Nephron progenitor cell (in vitro differentiated cells): Measurements from ENCODE around the gene SLC26A1.

Experiments used
- DNase-seq: peaks from one replicate; pipeline ENCODE4 v3.0.0; 2021
- H3K27ac Mint-ChIP-seq: 2 replicates; pipeline ENCODE4 v1.8.0; 2021; ENCODE audit warnings: mild to moderate bottlenecking, moderate library complexity, mixed read lengths
- H3K27me3 Mint-ChIP-seq: 2 replicates; pipeline ENCODE4 v1.8.0; 2021; ENCODE audit warnings: mild to moderate bottlenecking, low read depth, mixed read lengths; ENCODE audit not compliant: poor library complexity
- H3K36me3 Mint-ChIP-seq: 2 replicates; pipeline ENCODE4 v1.8.0; 2021; ENCODE audit warnings: low read depth, mixed read lengths
- H3K4me1 Mint-ChIP-seq: 2 replicates; pipeline ENCODE4 v1.8.0; 2021; ENCODE audit warnings: mixed read lengths
- H3K4me3 Mint-ChIP-seq: 2 replicates; pipeline ENCODE4 v1.8.0; 2021; ENCODE audit warnings: mild to moderate bottlenecking, moderate library complexity, mixed read lengths
- H3K9me3 Mint-ChIP-seq: 2 replicates; pipeline ENCODE4 v1.8.0; 2021; ENCODE audit warnings: mild to moderate bottlenecking, moderate library complexity, mixed read lengths
- CTCF ChIP-seq: fragments of 200-600 bp; sonication (generic); IDR thresholded peaks from 2 replicates; pipeline ENCODE4 v1.5.0; 2021; ENCODE audit warnings: antibody characterized with exemption

The SLC26A1 gene

GRCh38 chr4:970046-970745 lies 23.0 kb downstream of the SLC26A1 start:
- peaks cover 5% of the 10 kb centered on the region for H3K9me3 Mint-ChIP-seq
- no peak overlapping the region for H3K4me3 Mint-ChIP-seq
- H3K4me1 Mint-ChIP-seq, result peaks cover 5% of the 10 kb centered on the region
- DNase-seq, result no peak
- H3K36me3 Mint-ChIP-seq, result no peaks in the 10 kb centered on the region
- no peak for TF ChIP-seq CTCF
- peaks cover 55% of the 10 kb centered on the region for H3K27me3 Mint-ChIP-seq
- no peak overlapping the region for H3K27ac Mint-ChIP-seq

GRCh38 chr4:968621-969394 lies 24.4 kb downstream of the SLC26A1 start:
- DNase-seq, result no peak
- Mint-ChIP-seq H3K27me3 (peaks cover 56% of the 10 kb centered on the region), H3K36me3 (no peaks in the 10 kb centered on the region), H3K27ac (no peak overlapping the region), H3K4me1 (peaks cover 5% of the 10 kb centered on the region), H3K9me3 (no peaks in the 10 kb centered on the region), H3K4me3 (no peak overlapping the region)
- no peak for TF ChIP-seq CTCF

GRCh38 chr4:968221-968620 lies 25.0 kb downstream of the SLC26A1 start:
- H3K4me1 Mint-ChIP-seq, result peaks cover 5% of the 10 kb centered on the region
- H3K4me3 Mint-ChIP-seq, result no peak overlapping the region
- no peaks in the 10 kb centered on the region for H3K36me3 Mint-ChIP-seq
- DNase-seq, result no peak
- no peak overlapping the region for H3K27ac Mint-ChIP-seq
- H3K9me3 Mint-ChIP-seq, result no peaks in the 10 kb centered on the region
- peaks cover 56% of the 10 kb centered on the region for H3K27me3 Mint-ChIP-seq
- no peak for TF ChIP-seq CTCF

- Mint-ChIP-seq H3K4me3 (no peak overlapping the region), H3K9me3 (no peaks in the 10 kb centered on the region), H3K4me1 (peaks cover 5% of the 10 kb centered on the region), H3K27ac (no peak overlapping the region), H3K36me3 (no peaks in the 10 kb centered on the region), H3K27me3 (peaks cover 54% of the 10 kb centered on the region)
- peak; percentile 51 for DNase-seq
- TF ChIP-seq CTCF, result no peak
Measured at GRCh38 chr4:967113-968104, 25.8 kb downstream of the SLC26A1 start.

GRCh38 chr4:966266-967112 lies 26.7 kb downstream of the SLC26A1 start:
- Mint-ChIP-seq H3K4me1 (peaks cover 5% of the 10 kb centered on the region), H3K4me3 (no peak overlapping the region), H3K9me3 (no peaks in the 10 kb centered on the region), H3K27ac (no peak overlapping the region), H3K36me3 (no peaks in the 10 kb centered on the region), H3K27me3 (peaks cover 49% of the 10 kb centered on the region)
- TF ChIP-seq CTCF, result no peak
- no peak for DNase-seq
